H54 (cell line): ENCODE results near the gene NCKIPSD.

Experiments
- DNase-seq: peaks from one replicate; pipeline ENCODE4 v3.0.0; 2011; ENCODE audit warnings: low spot score, mixed read lengths; ENCODE audit not compliant: insufficient read length
- FAIRE-seq: peaks from 3 replicates; lab custom pipeline; 2011; peaks lifted over from hg19 to GRCh38; lab: Jason Lieb, UNC
- POLR2A ChIP-seq: IDR thresholded peaks from 2 replicates; pipeline ENCODE4 v1.6.1; 2011; ENCODE audit warnings: low read depth, mild to moderate bottlenecking, low read length

NCKIPSD gene

GRCh38 chr3:48709051-48709461, 23.3 kb upstream of the NCKIPSD start:
- FAIRE-seq (no peak), DNase-seq (no peak)
- TF ChIP-seq POLR2A = no peak

GRCh38 chr3:48708481-48708889, 22.8 kb upstream of the NCKIPSD start:
- no peak for FAIRE-seq
- TF ChIP-seq POLR2A = no peak
- DNase-seq = no peak

DNA sequence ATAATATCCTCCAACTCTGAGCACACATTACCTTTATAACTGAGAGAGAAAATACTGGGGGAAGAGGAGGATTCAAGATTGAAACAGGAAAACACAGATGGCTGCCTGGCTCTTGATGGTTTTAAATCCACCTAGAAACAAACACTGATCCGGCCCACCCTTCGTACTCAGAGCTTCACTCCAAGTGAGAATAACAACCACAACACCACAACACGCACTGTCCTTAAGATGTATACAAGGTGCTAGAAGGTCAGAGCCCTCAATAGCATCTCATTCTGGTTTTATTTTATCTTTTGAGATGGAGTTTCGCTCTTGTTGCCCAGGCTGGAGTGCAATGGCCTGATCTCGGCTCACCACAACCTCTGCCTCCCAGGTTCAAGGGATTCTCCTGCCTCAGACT, 21.4 kb upstream of the NCKIPSD start:
- no peak for TF ChIP-seq POLR2A
- FAIRE-seq (no peak), DNase-seq (no peak)

GRCh38 chr3:48702320-48702920, 16.7 kb upstream of the NCKIPSD start:
- no peak for TF ChIP-seq POLR2A
- FAIRE-seq = no peak
- DNase-seq = no peak

DNA sequence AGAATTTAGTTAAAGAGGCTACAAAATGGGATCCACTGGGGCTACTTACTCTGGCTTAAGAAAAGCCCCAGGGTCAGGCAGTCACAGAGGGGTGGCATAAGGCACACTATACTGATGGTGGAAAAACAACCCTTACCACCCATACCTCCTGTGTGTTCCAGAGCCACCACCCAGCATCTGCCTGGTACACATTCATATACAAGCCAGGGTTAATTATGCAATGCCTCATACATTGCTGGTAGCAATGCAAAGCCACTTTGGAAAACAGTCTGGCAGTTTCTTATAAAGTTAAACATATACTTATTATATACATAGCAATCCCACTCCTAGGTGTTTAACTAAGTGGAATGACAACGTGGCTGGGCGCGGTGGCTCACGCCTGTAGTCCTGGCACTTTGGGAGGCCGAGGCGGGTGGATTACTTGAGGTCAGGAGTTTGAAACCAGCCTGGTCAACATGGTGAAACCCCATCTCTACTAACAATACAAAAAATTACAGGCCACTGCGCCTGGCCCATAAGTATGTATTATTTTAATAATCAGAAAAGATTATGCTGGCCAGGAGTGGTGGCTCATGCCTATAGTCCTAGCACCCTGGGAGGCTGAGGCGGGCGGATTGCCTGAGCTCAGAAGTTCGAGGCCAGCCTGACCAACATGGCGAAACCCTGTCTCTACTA, 15.2 kb upstream of the NCKIPSD start:
- FAIRE-seq (no peak), DNase-seq (no peak)
- no peak for TF ChIP-seq POLR2A

GRCh38 chr3:48698891-48699290, 13.2 kb upstream of the NCKIPSD start:
- no peak for TF ChIP-seq POLR2A
- DNase-seq = no peak
- FAIRE-seq = no peak

DNA sequence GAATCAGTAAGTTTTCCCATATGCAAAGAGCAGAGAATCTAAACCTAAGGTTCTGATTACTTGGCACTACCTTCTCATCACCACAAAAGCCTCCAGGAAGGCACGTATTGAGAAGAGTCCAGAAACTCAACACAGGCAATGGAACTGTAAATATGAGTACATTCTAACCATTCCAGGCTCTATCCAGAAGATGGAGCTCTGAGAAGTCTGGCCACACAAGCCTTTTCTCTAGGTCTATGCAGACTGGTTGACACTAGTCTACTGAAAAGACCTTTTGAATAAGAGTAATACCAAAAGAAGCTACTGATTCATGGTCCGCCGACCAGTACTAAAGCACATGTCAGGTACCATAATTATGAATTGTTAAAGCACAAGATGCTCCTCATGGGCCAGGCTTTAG, 12.2 kb upstream of the NCKIPSD start:
- DNase-seq = no peak
- no peak for FAIRE-seq

DNA sequence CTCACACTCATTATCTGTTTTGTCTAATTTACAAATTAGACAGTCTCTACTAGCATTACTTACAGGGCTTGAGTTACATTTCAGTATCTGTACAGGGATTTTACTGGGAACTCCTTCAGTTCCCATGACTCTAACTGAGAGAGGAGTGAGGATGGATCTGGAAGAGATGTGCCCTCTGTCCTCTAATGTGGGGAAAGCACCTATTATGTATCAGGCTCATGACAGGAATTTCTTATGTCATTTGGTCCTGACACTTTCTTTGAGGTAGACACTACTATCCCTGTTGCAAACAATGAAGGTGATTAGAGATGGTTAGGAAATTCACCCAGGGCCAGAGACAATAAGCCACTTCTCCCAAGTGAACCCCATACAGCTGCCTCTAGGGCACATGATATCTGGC, 10.9 kb upstream of the NCKIPSD start:
- DNase-seq = no peak
- no peak for FAIRE-seq
- no peak for TF ChIP-seq POLR2A

More for the DNA sequence above, 12.2 kb upstream of the NCKIPSD start:
- TF ChIP-seq POLR2A = no peak

GRCh38 chr3:48696156-48696555, 10.4 kb upstream of the NCKIPSD start:
- no peak for TF ChIP-seq POLR2A
- no peak for FAIRE-seq

DNA sequence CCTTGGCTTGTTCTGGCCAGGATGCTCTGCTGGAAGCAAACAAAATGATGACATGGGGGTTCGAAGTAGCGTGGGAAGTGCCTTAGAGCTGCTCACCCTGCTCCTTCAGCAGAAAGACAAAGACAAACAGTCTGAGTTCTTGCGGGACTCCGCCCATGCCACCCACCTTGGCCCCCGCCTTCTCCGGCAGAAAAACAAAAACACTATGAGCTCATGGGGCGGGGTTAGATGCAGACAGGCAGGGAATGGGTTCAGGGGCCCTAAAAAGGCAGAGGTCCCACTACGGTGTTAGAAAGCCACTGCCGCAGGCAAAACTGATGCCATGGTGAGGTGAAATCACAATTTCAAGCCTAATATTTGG, 9.7 kb upstream of the NCKIPSD start:
- peak; percentile 71 for DNase-seq

More at GRCh38 chr3:48696156-48696555, 10.4 kb upstream of the NCKIPSD start:
- DNase-seq = no peak

DNA sequence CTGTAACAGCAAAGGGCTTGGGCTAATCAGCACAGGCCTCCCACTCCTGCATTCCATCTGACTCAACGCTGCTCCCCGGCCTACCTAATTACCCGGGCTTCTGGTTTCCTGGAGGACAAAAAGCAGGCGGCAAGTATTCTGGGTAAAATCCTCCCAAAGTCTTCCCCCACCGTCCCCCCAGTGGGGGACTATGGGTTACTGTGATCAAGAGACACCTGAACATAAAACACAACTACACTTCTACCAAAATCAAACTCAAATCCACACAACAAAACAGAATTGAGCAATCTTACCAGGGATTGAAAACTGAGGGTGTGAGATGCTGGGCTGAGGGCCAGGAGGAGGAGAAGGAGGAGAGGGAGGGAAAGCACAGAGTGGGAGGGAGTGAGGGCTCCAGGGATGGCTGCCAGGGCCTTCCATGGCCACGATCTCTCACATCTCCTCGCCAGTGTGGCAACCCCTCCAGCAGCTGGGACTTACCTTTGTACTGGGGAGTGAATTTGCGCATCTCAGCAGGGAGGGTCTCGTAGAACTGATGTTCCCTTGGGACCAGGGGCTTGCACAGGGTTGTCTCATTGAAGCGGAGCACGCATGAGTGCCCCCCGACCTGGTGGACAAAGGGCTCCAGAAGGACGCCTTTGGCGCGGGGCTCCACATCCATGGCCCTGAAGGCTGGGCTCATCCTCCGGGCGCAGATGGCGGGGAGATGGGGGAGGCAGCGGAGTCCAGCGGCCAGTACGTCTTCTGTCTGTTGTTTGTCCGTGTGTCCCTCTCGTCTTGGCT, 9.1 kb upstream of the NCKIPSD start:
- FAIRE-seq (no peak), DNase-seq (peak; percentile 81)
- TF ChIP-seq POLR2A = no peak

More for the DNA sequence above, 9.7 kb upstream of the NCKIPSD start:
- FAIRE-seq = peak; percentile 38
- no peak for TF ChIP-seq POLR2A

- FAIRE-seq (no peak), DNase-seq (no peak)
- no peak for TF ChIP-seq POLR2A
Measured at GRCh38 chr3:48693826-48694225, 8.1 kb upstream of the NCKIPSD start.

- TF ChIP-seq POLR2A = no peak
Measured at GRCh38 chr3:48692551-48692950, 6.8 kb upstream of the NCKIPSD start.

GRCh38 chr3:48690846-48691458, 5.2 kb upstream of the NCKIPSD start:
- DNase-seq = no peak
- no peak for FAIRE-seq
- no peak for TF ChIP-seq POLR2A

More at GRCh38 chr3:48692551-48692950, 6.8 kb upstream of the NCKIPSD start:
- DNase-seq (no peak), FAIRE-seq (no peak)

DNA sequence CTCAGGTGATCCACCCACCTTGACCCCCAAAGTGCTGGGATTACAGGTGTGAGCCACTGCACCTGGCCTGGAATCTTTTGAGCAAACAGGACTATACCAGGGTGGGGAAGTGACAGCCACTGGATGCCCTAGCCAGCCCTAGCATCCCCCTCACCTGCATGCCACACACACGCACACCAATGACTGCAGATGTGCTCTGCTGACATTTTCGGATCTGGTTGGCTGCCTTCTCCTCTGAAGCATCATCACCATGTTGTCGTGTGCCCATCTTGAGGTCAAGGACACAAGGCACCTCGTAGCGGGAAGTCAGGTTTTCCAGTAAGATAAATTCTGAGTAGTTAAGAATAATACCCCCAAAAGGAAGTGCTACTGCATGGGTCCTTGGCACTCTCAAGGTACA, 3.7 kb upstream of the NCKIPSD start:
- FAIRE-seq (no peak), DNase-seq (no peak)
- no peak for TF ChIP-seq POLR2A
